Activated T-cell treated with anti-CD3 and anti-CD28 coated beads, Interleukin-2, amount 50 U/mL, for 4 hours (primary cell): ENCODE results near the gene NCMAP. TPM values are rescaled to one million over a fixed set of nuclear protein-coding genes. Genes with fewer than 3 reads are reported as not detected.
"Not testable (repeated sequence)": the region's sequence is repeated elsewhere in the genome, so short reads cannot be mapped to it uniquely, and the experiment has no call there.

Source experiments
- ATAC-seq, 2 donors: fragments of 200-7000 bp; cut with Tn5 transposase; one replicate each; pipeline ENCODE4 v1.10.0; 2021
- DNase-seq: peaks from one replicate; pipeline ENCODE4 v3.0.0-alpha.2; 2020
- H3K27me3 Mint-ChIP-seq: one replicate; pipeline ENCODE4 v1.8.0; 2021; ENCODE audit warnings: low read depth, mixed read lengths
- H3K36me3 Mint-ChIP-seq: one replicate; pipeline ENCODE4 v1.8.0; 2022; ENCODE audit warnings: mixed read lengths; ENCODE audit not compliant: insufficient read depth
- H3K4me1 Mint-ChIP-seq: one replicate; pipeline ENCODE4 v1.8.0; 2021; ENCODE audit warnings: low read depth, mixed read lengths
- H3K4me3 Mint-ChIP-seq: one replicate; pipeline ENCODE4 v1.8.0; 2021; ENCODE audit warnings: mild to moderate bottlenecking, moderate library complexity, mixed read lengths
- H3K9me3 Mint-ChIP-seq: one replicate; pipeline ENCODE4 v1.8.0; 2021; ENCODE audit warnings: mixed read lengths
- total RNA-seq, 3 donors: library from RNA; stranded (reverse); gene quantifications; one replicate each; pipeline ENCODE4 v1.2.1, GENCODE V29; 2021

The NCMAP gene, protein sequence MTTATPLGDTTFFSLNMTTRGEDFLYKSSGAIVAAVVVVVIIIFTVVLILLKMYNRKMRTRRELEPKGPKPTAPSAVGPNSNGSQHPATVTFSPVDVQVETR
- total RNA-seq: under 1 TPM in 2 of 3 donors, not detected in 1; 0.08 to 0.10 TPM

DNA sequence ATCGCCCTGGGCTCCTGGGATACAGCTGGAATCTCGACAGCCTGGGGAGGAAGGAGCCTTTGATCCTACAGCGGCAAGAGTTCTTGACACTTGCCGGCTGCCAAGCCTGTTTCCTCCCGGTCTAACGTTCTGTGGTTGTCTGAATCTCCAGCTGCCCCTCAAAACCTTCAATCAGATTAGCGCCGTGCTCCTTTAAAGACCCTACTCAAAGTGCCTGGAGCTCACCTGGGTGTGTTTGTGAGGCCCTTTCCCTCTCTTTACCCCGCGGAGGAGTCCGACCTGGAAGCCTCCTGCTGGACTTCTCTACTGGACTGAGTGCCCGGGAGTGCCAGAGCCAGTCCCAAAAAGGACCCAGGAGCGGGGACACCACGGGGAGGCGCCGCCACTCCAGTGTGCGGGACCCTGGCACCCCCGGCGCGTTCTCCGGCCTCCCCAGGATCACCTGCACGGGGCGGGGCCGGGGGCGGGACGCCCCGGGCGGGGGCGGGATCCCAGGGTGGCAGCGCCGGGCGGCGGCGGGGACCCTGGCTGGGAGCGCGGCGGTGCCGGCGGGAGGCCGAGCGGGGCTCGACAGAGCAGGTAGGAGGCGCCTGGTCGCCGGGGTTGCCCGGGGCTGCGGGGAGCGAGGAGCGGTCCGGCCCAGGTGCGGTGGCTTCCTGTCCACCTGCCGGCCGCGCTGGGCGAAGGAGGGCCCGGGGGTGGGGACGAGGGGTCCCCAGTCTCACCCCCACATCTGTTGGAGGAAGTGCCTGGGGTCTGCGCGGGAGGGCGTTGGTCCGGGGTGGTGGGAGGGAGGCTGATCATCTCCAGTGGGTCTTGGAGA is at the start of gene NCMAP:
TSS of gene NCMAP (plus strand) at position 497 of the 823 bp plus-strand sequence. CDS start 39,344 bp downstream, outside the sequence.
- ATAC-seq (peak; percentile 84 to 87), DNase-seq (peak; percentile 46)
- peaks cover 14% of the 10 kb centered on the region for H3K4me1 Mint-ChIP-seq
- no peaks in the 10 kb centered on the region for H3K36me3 Mint-ChIP-seq
- no peaks in the 10 kb centered on the region for H3K9me3 Mint-ChIP-seq
- H3K4me3 Mint-ChIP-seq: peak within 1 kb of the TSS; percentile 75
- H3K27me3 Mint-ChIP-seq: peaks cover 18% of the 10 kb centered on the region

DNA sequence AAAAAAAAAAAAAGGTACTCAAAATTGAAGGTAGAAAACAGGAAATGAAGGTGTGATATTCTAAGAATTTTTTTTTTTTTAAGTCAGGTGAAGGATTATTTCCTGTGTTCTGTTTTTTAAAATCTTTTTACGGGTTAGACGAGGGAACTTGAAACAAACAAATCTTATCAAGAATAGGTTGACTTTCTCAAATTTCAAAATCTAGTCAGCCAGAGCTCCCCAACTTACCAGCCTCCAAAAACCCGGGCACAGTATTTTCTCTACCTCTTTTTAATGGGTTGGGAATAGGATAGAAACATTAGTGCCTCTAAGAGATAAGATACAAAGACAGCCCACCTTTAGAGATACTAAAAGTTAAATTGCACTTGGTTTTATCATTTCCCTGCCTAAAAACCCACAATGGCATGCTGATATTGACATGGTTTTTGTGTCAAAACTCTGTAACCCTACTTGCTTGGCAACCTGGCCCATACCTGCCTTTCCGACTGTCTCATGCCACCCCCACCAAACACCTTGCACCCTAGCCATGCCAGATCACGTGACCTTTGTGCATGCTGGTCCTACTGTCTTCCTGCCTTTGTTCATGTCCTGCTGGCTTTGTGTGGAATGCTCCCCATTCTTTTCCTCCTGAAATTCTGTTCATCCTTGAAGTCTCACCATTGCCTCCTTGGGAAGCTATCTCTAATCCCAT is 49.1 kb upstream of the NCMAP start:
- Mint-ChIP-seq H3K27me3 (no peaks in the 10 kb centered on the region), H3K4me1 (peaks cover 76% of the 10 kb centered on the region), H3K4me3 (peak overlapping the region; percentile 66), H3K36me3 (peaks cover 23% of the 10 kb centered on the region), H3K9me3 (no peaks in the 10 kb centered on the region)
- DNase-seq: no peak
- ATAC-seq: no peak

DNA sequence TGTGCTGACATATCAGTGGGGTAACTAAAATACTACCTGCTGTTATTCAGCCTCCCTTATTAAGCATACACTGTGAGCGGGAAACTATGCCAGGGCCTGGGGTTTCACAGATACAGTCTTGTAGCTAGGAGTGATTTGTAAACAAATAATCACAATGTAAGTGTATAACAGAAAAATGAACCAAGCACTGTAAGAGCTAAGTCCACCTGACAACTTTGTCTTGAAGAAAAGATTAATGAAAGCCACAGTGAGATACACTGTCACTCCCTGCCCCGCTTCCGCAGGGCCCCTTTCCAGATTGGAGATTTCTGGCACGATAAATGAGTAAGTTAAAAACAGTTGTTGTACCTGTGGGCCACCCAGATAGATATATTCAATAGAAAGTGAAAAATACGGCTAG is 48.5 kb upstream of the NCMAP start:
- no peak for DNase-seq
- Mint-ChIP-seq H3K4me1 (peaks cover 79% of the 10 kb centered on the region), H3K27me3 (no peaks in the 10 kb centered on the region), H3K9me3 (no peaks in the 10 kb centered on the region), H3K36me3 (peaks cover 23% of the 10 kb centered on the region), H3K4me3 (peak overlapping the region; percentile 66)
- ATAC-seq: no peak

DNA sequence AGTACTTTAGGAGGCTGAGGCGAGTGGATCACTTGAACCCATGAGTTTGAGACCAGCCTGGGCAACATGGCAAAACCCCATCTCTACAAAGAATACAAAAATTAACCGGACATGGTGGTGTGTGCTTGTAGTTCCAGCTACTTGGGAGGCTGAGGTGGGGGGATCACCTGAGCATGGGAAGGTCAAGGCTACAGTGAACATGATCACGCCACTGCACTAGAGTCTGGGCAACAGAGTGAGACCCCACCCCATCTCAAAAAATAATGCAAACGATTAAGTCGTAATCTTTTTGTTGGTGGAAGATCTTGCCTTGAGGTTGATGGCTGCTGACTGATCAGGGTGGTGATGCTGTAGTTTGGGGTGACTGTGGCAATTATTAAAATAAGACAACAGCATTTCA is 47.0 kb upstream of the NCMAP start:
- ATAC-seq: no peak
- H3K4me3 Mint-ChIP-seq: peak overlapping the region; percentile 0
- peaks cover 83% of the 10 kb centered on the region for H3K4me1 Mint-ChIP-seq

DNA sequence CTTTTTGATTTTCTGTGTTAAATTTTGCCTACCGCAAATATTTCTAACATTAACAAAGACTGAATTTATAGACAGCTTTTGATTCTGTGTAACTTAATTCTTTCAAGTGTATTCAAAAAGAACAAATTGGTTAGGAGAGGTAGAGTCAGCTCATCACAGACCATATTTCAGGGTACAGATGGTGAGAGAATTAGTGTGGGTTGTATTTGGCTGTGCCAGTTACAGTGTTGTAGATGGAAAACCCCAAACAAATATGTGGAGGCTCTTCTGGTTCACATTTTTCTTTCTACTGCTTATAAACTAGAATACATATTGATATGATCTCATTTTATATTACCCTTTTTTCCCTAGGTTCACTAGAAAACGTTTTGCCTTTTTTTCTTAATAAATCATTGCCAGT is 42.2 kb upstream of the NCMAP start:
- H3K9me3 Mint-ChIP-seq: no peaks in the 10 kb centered on the region
- peaks cover 39% of the 10 kb centered on the region for H3K36me3 Mint-ChIP-seq
- H3K4me3 Mint-ChIP-seq: no peak overlapping the region
- DNase-seq (no peak), ATAC-seq (no peak)
- H3K4me1 Mint-ChIP-seq: peaks cover 68% of the 10 kb centered on the region
- no peaks in the 10 kb centered on the region for H3K27me3 Mint-ChIP-seq

More for the DNA sequence above, 47.0 kb upstream of the NCMAP start:
- peaks cover 23% of the 10 kb centered on the region for H3K36me3 Mint-ChIP-seq
- H3K27me3 Mint-ChIP-seq: no peaks in the 10 kb centered on the region
- no peaks in the 10 kb centered on the region for H3K9me3 Mint-ChIP-seq
- no peak for DNase-seq

DNA sequence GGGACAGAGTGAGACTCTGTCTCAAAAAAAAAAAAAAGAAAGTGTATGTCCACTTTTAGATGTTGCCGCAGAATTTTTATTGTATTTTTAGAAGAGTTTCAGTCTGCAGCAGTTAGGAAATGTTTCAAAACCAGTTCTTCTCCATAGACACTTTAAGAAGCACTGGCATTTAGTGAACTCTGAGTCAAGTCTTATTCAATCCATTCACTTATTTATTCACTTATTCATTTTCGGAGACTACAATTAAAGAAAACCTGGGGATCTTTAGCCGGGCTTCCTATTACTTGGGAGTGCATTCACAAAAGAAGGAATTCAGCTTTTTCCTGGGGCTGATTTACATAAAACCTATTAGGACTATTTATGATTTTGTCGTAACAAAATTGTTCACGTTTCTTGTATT is 40.9 kb upstream of the NCMAP start:
- peaks cover 35% of the 10 kb centered on the region for H3K36me3 Mint-ChIP-seq
- DNase-seq (no peak), ATAC-seq (no peak)
- no peaks in the 10 kb centered on the region for H3K27me3 Mint-ChIP-seq
- H3K4me1 Mint-ChIP-seq: peaks cover 63% of the 10 kb centered on the region
- no peaks in the 10 kb centered on the region for H3K9me3 Mint-ChIP-seq
- H3K4me3 Mint-ChIP-seq: no peak overlapping the region

DNA sequence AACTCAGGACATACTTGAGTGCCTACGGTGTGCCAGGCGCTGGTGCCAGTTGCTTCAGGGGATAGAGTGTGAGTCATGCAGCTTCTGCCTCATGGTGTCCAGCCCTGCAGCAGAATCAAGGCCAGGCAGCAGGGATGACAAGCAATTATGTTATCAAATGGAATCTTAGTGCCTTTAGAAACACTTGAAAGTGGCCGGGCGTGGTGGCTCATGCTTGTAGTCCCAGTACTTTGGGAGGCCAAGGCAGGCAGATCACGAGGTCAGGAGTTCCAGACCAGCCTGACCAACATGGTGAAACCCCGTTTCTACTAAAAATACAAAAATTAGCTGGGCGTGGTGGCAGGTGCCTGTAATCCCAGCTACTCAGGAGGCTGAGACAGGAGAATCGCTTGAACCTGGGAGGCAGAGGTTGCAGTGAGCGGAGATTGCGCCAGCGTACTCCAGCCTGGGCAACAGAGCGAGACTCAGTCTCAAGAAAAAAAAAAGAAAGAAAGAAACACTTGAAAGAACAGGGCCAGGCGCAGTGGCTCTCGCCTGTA is 40.1 kb upstream of the NCMAP start:
- Mint-ChIP-seq H3K4me1 (peaks cover 59% of the 10 kb centered on the region), H3K36me3 (peaks cover 37% of the 10 kb centered on the region)
- not testable (repeated sequence) for H3K4me3 Mint-ChIP-seq, DNase-seq, ATAC-seq, H3K27me3 Mint-ChIP-seq, H3K9me3 Mint-ChIP-seq

DNA sequence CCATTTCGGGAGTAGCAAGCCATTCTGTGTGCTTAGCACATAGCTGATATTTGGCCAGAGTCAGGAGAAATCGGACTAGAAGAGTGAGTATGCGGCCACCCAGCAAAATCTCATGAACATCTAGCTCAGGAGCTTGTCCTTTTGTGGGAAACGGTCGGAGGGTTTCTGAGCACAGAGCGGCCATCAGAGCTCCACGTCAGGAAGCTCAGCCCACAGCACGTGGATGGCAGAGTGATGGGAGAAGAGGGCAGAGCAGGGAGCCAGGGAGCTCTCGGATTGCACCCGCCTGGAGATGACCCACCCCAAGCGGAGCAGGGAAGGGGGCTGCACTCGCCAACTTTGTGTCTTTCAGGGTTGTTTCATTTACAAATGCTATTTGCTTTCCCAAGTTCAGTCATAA is 39.4 kb upstream of the NCMAP start:
- Mint-ChIP-seq H3K27me3 (no peaks in the 10 kb centered on the region), H3K4me1 (peaks cover 56% of the 10 kb centered on the region), H3K36me3 (peaks cover 33% of the 10 kb centered on the region), H3K4me3 (no peak overlapping the region), H3K9me3 (peaks cover 4% of the 10 kb centered on the region)
- ATAC-seq (no peak), DNase-seq (no peak)

DNA sequence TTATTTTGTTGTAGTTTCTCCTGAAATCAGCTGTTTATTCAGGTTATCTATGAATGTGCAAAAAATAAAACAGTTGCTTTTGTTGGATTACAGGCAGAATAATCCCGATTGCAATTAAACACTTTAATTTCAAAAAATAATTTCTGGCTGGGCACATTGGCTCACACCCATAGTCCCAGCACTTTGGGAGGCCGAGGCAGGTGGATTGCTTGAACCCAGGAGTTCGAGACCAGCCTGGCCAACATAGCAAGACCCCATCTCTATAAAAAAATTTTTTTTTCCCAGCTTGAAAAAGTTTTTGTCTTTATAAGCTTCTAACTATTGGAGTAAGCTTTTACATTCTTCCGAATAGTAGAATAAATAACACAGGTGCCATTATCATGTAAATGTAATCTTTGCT is 38.0 kb upstream of the NCMAP start:
- Mint-ChIP-seq H3K4me1 (peaks cover 46% of the 10 kb centered on the region), H3K4me3 (no peak overlapping the region), H3K9me3 (peaks cover 4% of the 10 kb centered on the region), H3K27me3 (no peaks in the 10 kb centered on the region), H3K36me3 (peaks cover 29% of the 10 kb centered on the region)
- DNase-seq (no peak), ATAC-seq (no peak)

DNA sequence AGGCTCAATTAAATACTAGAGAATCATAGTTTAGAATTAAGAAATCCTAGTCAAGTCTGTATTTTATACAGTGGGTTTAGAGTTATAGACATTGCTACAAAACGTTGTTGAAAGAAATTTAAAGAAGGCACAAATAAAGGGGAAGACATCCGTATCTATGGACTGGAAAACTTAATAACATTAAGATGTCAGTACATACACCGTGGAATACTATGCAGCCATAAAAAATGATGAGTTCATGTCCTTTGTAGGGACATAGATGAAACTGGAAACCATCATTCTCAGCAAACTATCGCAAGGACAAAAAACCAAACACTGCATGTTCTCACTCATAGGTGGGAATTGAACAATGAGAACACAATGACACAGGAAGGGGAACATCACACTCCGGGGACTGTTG is 35.6 kb upstream of the NCMAP start:
- not testable (repeated sequence) for DNase-seq, H3K4me3 Mint-ChIP-seq, H3K27me3 Mint-ChIP-seq, H3K9me3 Mint-ChIP-seq, ATAC-seq
- Mint-ChIP-seq H3K4me1 (peaks cover 44% of the 10 kb centered on the region), H3K36me3 (peaks cover 26% of the 10 kb centered on the region)

DNA sequence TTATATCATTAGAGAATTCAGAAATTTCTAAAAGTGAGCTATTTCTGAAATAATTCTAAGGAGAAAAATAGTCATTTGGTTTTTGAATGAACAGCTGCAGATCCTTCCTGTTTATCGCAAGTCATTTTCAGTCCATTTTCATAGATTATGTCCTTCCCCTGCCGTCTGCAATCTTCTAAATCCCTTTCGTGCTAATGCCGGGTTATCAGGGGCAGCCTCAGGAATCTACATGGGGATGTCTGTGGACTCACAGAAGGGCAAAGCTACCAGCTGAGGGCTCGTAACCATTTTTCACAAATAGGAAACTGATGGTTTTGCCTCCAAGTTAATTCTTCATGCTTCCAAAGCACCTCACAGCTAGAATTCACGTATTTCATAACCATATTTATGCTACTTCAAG is 30.3 kb upstream of the NCMAP start:
- Mint-ChIP-seq H3K4me3 (no peak overlapping the region), H3K36me3 (peaks cover 15% of the 10 kb centered on the region), H3K27me3 (no peaks in the 10 kb centered on the region), H3K4me1 (peaks cover 57% of the 10 kb centered on the region), H3K9me3 (no peaks in the 10 kb centered on the region)
- no peak for DNase-seq
- no peak for ATAC-seq

DNA sequence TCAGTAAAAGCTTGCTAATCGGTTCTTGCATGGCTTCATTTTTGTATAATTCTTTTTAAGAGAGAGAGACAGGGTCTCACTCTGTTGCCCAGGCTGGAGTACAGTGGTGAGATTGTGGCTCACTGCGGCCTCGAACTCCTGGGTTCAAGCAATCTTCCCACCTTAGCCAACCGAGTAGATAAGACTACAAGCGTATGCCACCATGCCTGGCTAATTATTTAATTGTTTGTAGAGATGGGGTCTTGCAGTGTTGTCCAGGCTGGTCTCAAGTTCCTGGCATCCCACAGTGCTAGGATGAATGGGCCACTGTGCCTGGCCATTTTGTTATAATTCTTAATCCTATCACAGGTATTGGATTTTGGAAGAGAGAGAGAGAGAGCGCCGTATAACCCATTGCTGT is 29.8 kb upstream of the NCMAP start:
- H3K4me1 Mint-ChIP-seq: peaks cover 57% of the 10 kb centered on the region
- no peak for ATAC-seq

DNA sequence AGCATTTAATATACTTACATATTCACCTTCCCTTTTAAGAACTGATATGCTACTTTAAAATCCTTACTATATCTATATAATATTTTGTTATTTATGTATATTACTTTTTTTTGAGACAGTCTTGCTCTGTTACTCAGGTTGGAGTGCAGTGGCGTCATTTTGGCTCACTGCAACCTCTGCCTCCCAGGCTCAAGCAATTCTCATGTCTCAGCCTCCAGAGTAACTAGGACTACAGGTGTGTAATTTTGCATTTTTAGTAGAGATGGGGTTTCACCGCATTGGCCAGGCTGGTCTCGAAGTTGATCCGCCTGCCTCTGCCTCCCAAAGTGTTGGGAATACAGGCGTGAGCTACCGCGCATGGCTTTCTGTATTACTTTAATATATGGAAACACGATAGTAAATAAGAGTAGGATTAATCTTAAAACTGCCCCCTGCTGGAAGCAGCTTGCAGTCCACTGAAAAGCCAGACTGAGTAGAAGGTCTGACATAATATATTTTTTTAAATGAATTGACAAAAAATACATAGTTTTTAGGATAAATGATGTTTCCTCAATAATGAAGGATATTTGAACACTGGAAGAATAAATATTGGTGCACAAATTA is 28.8 kb upstream of the NCMAP start:
- Mint-ChIP-seq H3K4me3 (no peak overlapping the region), H3K4me1 (peaks cover 58% of the 10 kb centered on the region), H3K9me3 (no peaks in the 10 kb centered on the region), H3K27me3 (no peaks in the 10 kb centered on the region), H3K36me3 (peaks cover 16% of the 10 kb centered on the region)
- peak; percentile 46 to 61 for ATAC-seq
- DNase-seq: peak; percentile 57

More for the DNA sequence above, 29.8 kb upstream of the NCMAP start:
- H3K4me3 Mint-ChIP-seq: no peak overlapping the region
- no peaks in the 10 kb centered on the region for H3K9me3 Mint-ChIP-seq
- H3K36me3 Mint-ChIP-seq: peaks cover 15% of the 10 kb centered on the region
- H3K27me3 Mint-ChIP-seq: no peaks in the 10 kb centered on the region
- DNase-seq: no peak

DNA sequence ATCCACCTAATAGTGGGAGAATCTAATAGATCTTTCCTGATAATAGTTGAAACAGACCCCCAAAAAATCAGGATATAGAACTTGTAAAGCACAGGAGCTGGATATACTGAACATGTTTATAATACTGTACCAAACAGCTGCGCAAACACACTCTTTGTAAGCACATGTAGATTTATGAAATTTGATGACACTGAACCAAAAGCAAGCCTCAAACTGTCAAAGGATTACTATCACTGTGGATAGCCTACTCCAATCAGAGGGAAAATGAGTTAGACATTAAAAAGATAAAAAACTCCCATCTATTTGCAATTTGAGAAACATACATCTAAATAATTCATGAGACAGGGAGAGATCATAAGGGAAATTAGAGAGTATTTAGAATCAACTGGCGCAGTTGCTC is 27.1 kb upstream of the NCMAP start:
- peaks cover 65% of the 10 kb centered on the region for H3K4me1 Mint-ChIP-seq

More for the DNA sequence above, 27.1 kb upstream of the NCMAP start:
- ATAC-seq (no peak), DNase-seq (no peak)
- Mint-ChIP-seq H3K9me3 (no peaks in the 10 kb centered on the region), H3K4me3 (no peak overlapping the region), H3K36me3 (peaks cover 20% of the 10 kb centered on the region), H3K27me3 (no peaks in the 10 kb centered on the region)
